Astrocyte (in vitro differentiated cells and primary cell): ENCODE measurements around the gene MAP3K14.

Experiments
- CTCF ChIP-seq: IDR thresholded peaks from 2 replicates; pipeline ENCODE4 v1.5.1; 2011; ENCODE audit warnings: low read depth, mild to moderate bottlenecking, inconsistent platforms, low read length, moderate library complexity; ENCODE audit not compliant: insufficient read depth
- EZH2 ChIP-seq: IDR thresholded peaks from 2 replicates; pipeline ENCODE4 v1.6.1; 2012; ENCODE audit warnings: mild to moderate bottlenecking, low read length, inconsistent platforms; ENCODE audit not compliant: insufficient read depth

GRCh38 chr17:45222289-45222995, 94.4 kb downstream of the MAP3K14 start:
- TF ChIP-seq EZH2 (no peak), CTCF (no peak)
